Breast epithelium (tissue), 4 donors: ENCODE data around the gene C11orf86. TPM values are rescaled to one million over a fixed set of nuclear protein-coding genes. Genes with fewer than 3 reads are reported as not detected.

Source experiments
- DNase-seq, 2 donors: peaks; one replicate each; pipeline ENCODE4 v3.0.0-alpha.2; 2019; ENCODE audit warnings: low spot score in 2 of 2
- H3K27ac ChIP-seq, 2 donors: fragments of 200-600 bp; sonication (generic) in 1 of 2; one replicate each; pipeline ENCODE4 v1.5.1; 2016 to 2019; ENCODE audit warnings: mild to moderate bottlenecking in 1 of 2
- H3K27me3 ChIP-seq, 2 donors: fragments of 200-600 bp; sonication (generic) in 1 of 2; one replicate each; pipeline versions ENCODE4 v1.5.1 to v1.6.0; 2017 to 2019; ENCODE audit warnings: control low read depth in 1 of 2, mild to moderate bottlenecking in 1 of 2
- H3K36me3 ChIP-seq: fragments of 200-600 bp; one replicate; pipeline ENCODE4 v1.5.1; 2019
- H3K4me1 ChIP-seq, 2 donors: fragments of 200-600 bp; sonication (generic); one replicate each; pipeline ENCODE4 v1.5.1; 2016 to 2019; ENCODE audit warnings: control low read depth in 1 of 2
- H3K4me3 ChIP-seq, 3 donors: fragments of 200-600 bp; sonication (generic); 1 replicate in 2 of 3; 2 replicates in 1 of 3; pipeline ENCODE4 v1.5.1; 2016 to 2019; ENCODE audit warnings: mild to moderate bottlenecking in 3 of 3, moderate library complexity in 2 of 3
- H3K9me3 ChIP-seq, 2 donors: fragments of 200-600 bp; sonication (generic) in 1 of 2; one replicate each; pipeline ENCODE4 v1.5.1; 2016 to 2019; ENCODE audit warnings: control low read depth in 1 of 2
- POLR2A ChIP-seq: fragments of 450-650 bp; IDR thresholded peaks from one replicate; pipeline ENCODE4 v1.6.1; 2016; ENCODE audit warnings: antibody characterized with exemption, mild to moderate bottlenecking, moderate library complexity
- POLR2AphosphoS5 ChIP-seq, 3 donors: sonication (generic); formaldehyde crosslinking; IDR thresholded peaks; one replicate each; pipeline ENCODE4 v1.6.1; 2017; ENCODE audit warnings: antibody characterized with exemption in 3 of 3
- intact Hi-C: fragments of 100-400 bp; cut with DNase I; formaldehyde crosslinking; loops from one replicate; pipeline ENCODE4 v1.15.1; 2023; ENCODE audit warnings: low total_unique reads
- total RNA-seq, 3 donors: library from RNA; depleted of rRNA; stranded (reverse); fragments of >200 nt; gene quantifications; one replicate each; pipeline ENCODE4 v1.1.0, GENCODE V29; 2016
- TF ChIP-seq, protein P1 (sequence below), 3 donors: fragments of 450-650 bp; IDR thresholded peaks; one replicate each; pipeline ENCODE4 v1.5.1; 2016 to 2017; ENCODE audit warnings: antibody characterized with exemption in 3 of 3, mild to moderate bottlenecking in 3 of 3, moderate library complexity in 3 of 3

The C11orf86 gene, protein sequence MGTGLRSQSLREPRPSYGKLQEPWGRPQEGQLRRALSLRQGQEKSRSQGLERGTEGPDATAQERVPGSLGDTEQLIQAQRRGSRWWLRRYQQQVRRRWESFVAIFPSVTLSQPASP
- not detected for total RNA-seq

DNA sequence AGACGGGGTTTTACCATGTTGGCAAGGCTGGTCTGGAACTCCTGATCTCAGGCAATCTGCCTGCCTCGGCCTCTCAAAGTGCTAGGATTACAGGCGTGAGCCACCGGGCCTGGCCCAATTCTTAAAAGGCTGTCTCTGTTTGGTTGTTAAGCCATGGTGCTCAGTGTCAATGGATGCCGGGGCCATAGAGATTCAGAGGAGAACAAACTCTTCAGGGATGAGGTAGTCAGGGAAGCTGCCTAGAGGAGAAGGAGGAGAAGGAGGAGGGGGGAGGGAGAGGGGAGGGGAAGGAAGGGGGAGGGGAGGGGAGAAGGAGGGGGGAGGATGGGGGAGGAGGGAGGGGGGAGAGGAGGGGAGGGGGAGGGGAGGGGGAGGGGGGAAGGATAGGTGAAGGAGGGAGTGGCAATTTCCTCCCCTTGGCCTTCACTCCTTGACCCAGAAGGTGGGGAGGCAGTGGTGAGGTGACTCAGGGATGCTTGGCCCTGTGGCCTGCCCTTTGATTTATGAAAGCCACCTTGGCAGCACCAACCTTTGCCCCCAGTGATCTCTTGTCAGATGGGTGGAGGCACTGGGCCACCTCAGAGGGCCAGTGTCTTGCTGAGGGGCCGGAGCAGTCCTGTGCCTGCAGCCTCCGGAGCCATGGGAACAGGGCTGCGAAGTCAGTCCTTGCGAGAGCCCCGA, at the start of gene C11orf86:
Gene C11orf86 (plus strand): TSS at position 581 of the 681 bp plus-strand sequence. CDS start 59 bp downstream, at position 640.
- H3K4me3 ChIP-seq, result no peak within 1 kb of the TSS
- intact Hi-C loops, result no loop called here
- no peak within 1 kb of the TSS for H3K27ac ChIP-seq
- H3K36me3 ChIP-seq, result no peaks in the 10 kb centered on the region
- peaks cover 0 to 4% of the 10 kb centered on the region in 2 donors for H3K9me3 ChIP-seq
- no peaks in the 10 kb centered on the region for H3K27me3 ChIP-seq
- no peak for TF ChIP-seq POLR2A
- TF ChIP-seq, protein P1, sequence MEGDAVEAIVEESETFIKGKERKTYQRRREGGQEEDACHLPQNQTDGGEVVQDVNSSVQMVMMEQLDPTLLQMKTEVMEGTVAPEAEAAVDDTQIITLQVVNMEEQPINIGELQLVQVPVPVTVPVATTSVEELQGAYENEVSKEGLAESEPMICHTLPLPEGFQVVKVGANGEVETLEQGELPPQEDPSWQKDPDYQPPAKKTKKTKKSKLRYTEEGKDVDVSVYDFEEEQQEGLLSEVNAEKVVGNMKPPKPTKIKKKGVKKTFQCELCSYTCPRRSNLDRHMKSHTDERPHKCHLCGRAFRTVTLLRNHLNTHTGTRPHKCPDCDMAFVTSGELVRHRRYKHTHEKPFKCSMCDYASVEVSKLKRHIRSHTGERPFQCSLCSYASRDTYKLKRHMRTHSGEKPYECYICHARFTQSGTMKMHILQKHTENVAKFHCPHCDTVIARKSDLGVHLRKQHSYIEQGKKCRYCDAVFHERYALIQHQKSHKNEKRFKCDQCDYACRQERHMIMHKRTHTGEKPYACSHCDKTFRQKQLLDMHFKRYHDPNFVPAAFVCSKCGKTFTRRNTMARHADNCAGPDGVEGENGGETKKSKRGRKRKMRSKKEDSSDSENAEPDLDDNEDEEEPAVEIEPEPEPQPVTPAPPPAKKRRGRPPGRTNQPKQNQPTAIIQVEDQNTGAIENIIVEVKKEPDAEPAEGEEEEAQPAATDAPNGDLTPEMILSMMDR (IDR thresholded peaks at IDR 0.05), result no peak
- TF ChIP-seq POLR2AphosphoS5 (IDR thresholded peaks at IDR 0.05), result no peak
- DNase-seq, result no peak
- peaks cover 0 to 4% of the 10 kb centered on the region in 2 donors for H3K4me1 ChIP-seq

DNA sequence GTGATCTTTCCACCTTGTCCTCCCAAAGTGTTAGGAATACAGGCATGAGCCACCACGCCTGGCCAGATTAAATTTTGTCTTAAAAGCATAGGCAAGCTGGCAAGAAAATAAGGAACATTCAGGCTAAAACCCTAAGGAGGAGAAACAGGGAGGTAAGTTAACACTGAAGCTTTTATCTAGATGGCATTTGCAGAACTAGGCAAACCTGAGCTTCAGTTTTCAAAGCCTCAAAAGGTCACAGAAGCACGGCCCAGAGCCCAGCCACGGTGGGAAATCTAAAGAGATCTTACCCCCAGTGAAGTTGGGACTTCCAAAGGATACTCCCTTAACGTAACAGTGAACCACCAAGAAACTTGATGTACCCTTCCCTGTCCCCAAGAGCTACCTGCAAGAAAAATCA, 45.4 kb upstream of the C11orf86 start:
- H3K27me3 ChIP-seq, result no peaks in the 10 kb centered on the region
- TF ChIP-seq, protein P1 (IDR thresholded peaks at IDR 0.05), result no peak
- TF ChIP-seq POLR2A (no peak), POLR2AphosphoS5 (IDR thresholded peaks at IDR 0.05) (no peak)
- H3K36me3 ChIP-seq, result no peaks in the 10 kb centered on the region
- DNase-seq, result no peak
- no peaks in the 10 kb centered on the region for H3K9me3 ChIP-seq
- H3K4me3 ChIP-seq, result no peak overlapping the region
- H3K27ac ChIP-seq, result peak overlapping the region in 1 of 2 donors; percentile 24
- no peaks in the 10 kb centered on the region for H3K4me1 ChIP-seq
- intact Hi-C loops, result no loop called here

DNA sequence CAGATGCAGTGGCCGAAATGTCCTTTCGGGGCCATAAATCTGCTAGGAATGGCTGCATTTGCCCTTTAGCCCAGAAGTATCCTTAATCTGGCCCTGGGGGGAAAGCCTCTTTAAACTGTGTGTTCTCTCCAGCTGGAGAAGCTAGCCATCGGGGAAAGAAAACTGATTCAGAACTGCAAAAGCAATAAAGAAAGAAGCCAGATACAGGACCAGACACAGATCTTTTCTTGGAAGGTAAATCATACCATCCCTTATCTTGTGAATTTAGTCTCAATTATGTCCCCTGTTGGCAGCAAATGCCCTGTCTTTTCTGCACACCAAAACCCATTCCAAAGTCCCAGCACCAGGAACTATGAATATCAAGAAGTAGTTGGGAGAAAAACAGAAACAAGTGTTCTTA, 42.6 kb upstream of the C11orf86 start:
- TF ChIP-seq, protein P1 (IDR thresholded peaks at IDR 0.05), result no peak
- no peak for TF ChIP-seq POLR2A
- TF ChIP-seq POLR2AphosphoS5 (IDR thresholded peaks at IDR 0.05), result no peak
- intact Hi-C loops, result no loop called here
- Histone ChIP-seq H3K27ac (no peak overlapping the region), H3K9me3 (no peaks in the 10 kb centered on the region), H3K36me3 (no peaks in the 10 kb centered on the region), H3K4me3 (no peak overlapping the region), H3K27me3 (no peaks in the 10 kb centered on the region), H3K4me1 (no peaks in the 10 kb centered on the region)
- DNase-seq, result no peak

DNA sequence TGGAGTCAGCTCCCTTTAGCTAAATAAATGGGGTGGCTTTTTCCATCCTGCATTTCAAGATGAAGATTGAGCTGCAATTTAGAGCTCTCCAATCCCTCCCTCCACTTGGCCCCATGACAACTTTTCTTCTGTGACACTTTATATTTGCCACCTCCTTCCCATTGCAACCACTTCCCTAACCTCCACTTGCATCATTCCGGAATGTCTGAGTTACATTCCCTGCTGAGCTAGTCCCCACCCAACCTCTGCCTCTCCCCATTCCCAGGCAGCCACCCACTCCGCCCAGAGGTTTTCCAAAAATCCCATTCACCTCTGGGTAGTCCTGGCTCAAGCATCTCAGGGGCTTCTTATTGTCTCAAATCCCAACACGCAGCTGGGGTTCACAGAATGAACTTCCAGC, 41.6 kb upstream of the C11orf86 start:
- Histone ChIP-seq H3K27ac (peak overlapping the region in 1 of 2 donors; percentile 20), H3K27me3 (no peaks in the 10 kb centered on the region), H3K36me3 (no peaks in the 10 kb centered on the region), H3K4me1 (no peaks in the 10 kb centered on the region), H3K4me3 (no peak overlapping the region), H3K9me3 (no peaks in the 10 kb centered on the region)
- DNase-seq, result no peak
- TF ChIP-seq POLR2AphosphoS5 (IDR thresholded peaks at IDR 0.05) (no peak), POLR2A (no peak)
- TF ChIP-seq, protein P1 (IDR thresholded peaks at IDR 0.05), result no peak
- intact Hi-C loops, result no loop called here

DNA sequence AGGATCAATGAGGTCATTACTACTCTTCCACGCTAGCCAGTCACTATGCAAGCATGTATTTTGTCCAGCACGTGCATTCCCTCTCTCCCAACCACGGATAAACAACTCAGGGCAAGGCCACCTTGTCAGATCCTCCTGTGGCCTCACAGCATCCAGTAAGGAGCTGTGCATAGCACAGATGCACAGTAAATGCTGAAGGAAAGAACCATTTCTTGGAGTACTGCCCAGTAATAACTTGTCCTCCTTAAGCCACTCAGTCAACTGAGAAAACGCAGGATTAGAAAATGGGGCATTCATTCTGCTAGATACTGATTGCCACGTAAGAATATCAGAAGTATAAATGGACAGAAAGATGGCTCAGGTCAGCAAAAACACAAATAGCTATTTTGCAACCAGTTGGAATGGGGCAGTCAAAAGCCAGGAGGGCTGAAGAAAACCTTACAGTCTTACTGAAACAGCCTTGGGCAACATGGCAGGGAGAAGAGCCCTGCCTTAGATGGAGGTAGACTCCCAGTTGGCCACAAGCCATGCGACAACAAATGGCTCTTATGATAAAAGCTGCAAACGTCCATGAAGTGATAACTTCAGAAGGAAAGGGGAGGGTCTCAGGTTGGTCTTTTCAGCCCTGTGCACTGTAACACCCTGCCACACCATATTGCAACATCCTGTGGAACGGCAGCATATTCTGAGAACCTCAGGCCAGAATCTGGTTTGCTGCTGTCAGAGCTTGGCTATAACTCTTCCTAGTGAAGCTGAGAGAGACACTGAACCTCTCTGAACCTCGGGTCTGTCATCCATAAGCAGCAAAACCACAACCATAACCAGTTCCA, 39.9 kb upstream of the C11orf86 start:
- no peaks in the 10 kb centered on the region for H3K9me3 ChIP-seq
- no peaks in the 10 kb centered on the region for H3K36me3 ChIP-seq
- H3K4me3 ChIP-seq, result no peak overlapping the region
- no peaks in the 10 kb centered on the region for H3K4me1 ChIP-seq
- H3K27me3 ChIP-seq, result no peaks in the 10 kb centered on the region
- intact Hi-C loops, result no loop called here
- DNase-seq, result no peak
- H3K27ac ChIP-seq, result peak overlapping the region; percentile 8 to 20
- no peak for TF ChIP-seq POLR2A
- TF ChIP-seq POLR2AphosphoS5 (IDR thresholded peaks at IDR 0.05), result no peak
- TF ChIP-seq, protein P1 (IDR thresholded peaks at IDR 0.05), result no peak
